Measurements from ENCODE around the gene ZNF469.

DNA sequence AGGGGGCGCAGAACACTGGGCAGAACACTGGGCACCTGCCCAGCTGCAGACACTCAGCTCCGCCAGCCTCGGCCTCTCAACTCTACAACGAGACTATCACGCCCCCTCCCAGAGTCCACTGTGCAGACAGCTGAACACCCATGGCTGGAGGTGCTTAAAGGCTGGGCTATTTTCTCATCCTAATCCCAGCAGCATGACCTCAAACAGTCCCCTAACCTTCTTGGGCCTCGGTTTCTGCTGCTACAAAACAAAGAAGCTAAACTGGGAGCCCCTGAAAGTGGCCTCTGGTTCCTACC lies 27.7 kb upstream of the ZNF469 start:
- TF ChIP-seq CTCF (IDR thresholded peaks at IDR 0.05) (no peak), POLR2A (IDR thresholded peaks at IDR 0.05) (no peak)
